ENCODE results near the gene CRTC1. TPM values are rescaled to one million over a fixed set of nuclear protein-coding genes. Genes with fewer than 3 reads are reported as not detected.

CRTC1 gene
- total and polyA plus RNA-seq, 2 of the 13 experiments (the other 11 are each of a cell fraction or from before 2014, with no cell fraction given) = 2.0 to 2.7 TPM

GRCh38 chr19:18737954-18738351 is 54.5 kb downstream of the CRTC1 start (continued):
- TF ChIP-seq FOXK1 (CRISPR knock-in tag; IDR thresholded peaks at IDR 0.05; ENCODE audit: borderline replicate concordance, low read depth) (0 out of 2 replicates have a peak, but pooled peaks have one; percentile 23), ZNF589 (CRISPR knock-in tag; conservative IDR thresholded peaks at IDR 0.05) (no peak), ZNF503 (CRISPR knock-in tag; IDR thresholded peaks at IDR 0.05) (no peak), ZEB1 (IDR thresholded peaks at IDR 0.05; ENCODE audit: insufficient replicate concordance, low read depth) (no peak), ZMAT3 (CRISPR knock-in tag; conservative IDR thresholded peaks at IDR 0.05) (no peak), RBM22 (optimal IDR thresholded peaks at IDR 0.05; ENCODE audit: low read length) (no peak), ZNF331 (CRISPR knock-in tag; IDR thresholded peaks at IDR 0.05) (peak; percentile 31; the same call in 1 of the 2 replicates), FOXP4 (CRISPR knock-in tag; IDR thresholded peaks at IDR 0.05) (peak; percentile 59; the same call in 1 of the 2 replicates), NR2F6 (IDR thresholded peaks at IDR 0.05) (no peak), NR2F6 (CRISPR knock-in tag; IDR thresholded peaks at IDR 0.05) (peak; percentile 58; the same call in 1 of the 2 replicates), ZNF326 (CRISPR knock-in tag; IDR thresholded peaks at IDR 0.05; ENCODE audit: borderline replicate concordance) (no peak), ATF7-NPFF (CRISPR knock-in tag; IDR thresholded peaks at IDR 0.05; ENCODE audit: low read depth) (no peak), ZNF276 (CRISPR knock-in tag; IDR thresholded peaks at IDR 0.05; ENCODE audit: low read depth) (no peak), CHD4 (IDR thresholded peaks at IDR 0.05; ENCODE audit: borderline replicate concordance, low read length) (peak; percentile 42; the same call in 1 of the 2 replicates), SMARCC2 (IDR thresholded peaks at IDR 0.05) (no peak), ZNF572 (CRISPR knock-in tag; IDR thresholded peaks at IDR 0.05) (no peak), ZNF17 (CRISPR knock-in tag; IDR thresholded peaks at IDR 0.05) (no peak), IRF9 (CRISPR knock-in tag; IDR thresholded peaks at IDR 0.05; ENCODE audit: borderline replicate concordance) (0 out of 2 replicates have a peak, but pooled peaks have one; percentile 13), ZKSCAN1 (IDR thresholded peaks at IDR 0.05; ENCODE audit: low read length) (no peak), ZNF781 (CRISPR knock-in tag; IDR thresholded peaks at IDR 0.05; ENCODE audit: borderline replicate concordance, not compliant biosample characterization) (no peak), ZNF644 (CRISPR knock-in tag; IDR thresholded peaks at IDR 0.05; ENCODE audit: low read depth) (peak; percentile 79), ATM (IDR thresholded peaks at IDR 0.05; ENCODE audit: borderline replicate concordance) (no peak)
- TF ChIP-seq, protein P1, sequence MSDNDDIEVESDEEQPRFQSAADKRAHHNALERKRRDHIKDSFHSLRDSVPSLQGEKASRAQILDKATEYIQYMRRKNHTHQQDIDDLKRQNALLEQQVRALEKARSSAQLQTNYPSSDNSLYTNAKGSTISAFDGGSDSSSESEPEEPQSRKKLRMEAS (IDR thresholded peaks at IDR 0.05) = peak; percentile 29; the same call in 1 of the 2 replicates
- TF ChIP-seq, protein P2, sequence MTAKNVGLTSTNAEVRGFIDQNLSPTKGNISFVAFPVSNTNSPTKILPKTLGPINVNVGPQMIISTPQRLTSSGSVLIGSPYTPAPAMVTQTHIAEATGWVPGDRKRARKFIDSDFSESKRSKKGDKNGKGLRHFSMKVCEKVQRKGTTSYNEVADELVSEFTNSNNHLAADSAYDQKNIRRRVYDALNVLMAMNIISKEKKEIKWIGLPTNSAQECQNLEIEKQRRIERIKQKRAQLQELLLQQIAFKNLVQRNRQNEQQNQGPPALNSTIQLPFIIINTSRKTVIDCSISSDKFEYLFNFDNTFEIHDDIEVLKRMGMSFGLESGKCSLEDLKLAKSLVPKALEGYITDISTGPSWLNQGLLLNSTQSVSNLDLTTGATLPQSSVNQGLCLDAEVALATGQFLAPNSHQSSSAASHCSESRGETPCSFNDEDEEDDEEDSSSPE (CRISPR knock-in tag; IDR thresholded peaks at IDR 0.05) = no peak

Measured in HepG2 (cell line).